GM12875 (cell line): ENCODE data around the gene TWIST2.

Experiments used
- H3K4me3 ChIP-seq: one replicate; pipeline ENCODE4 v1.5.1; 2011; ENCODE audit warnings: low read depth, low read length, control low read depth
- TF ChIP-seq, protein P1 (sequence below): IDR thresholded peaks from 2 replicates; pipeline ENCODE4 v1.5.1; 2011; ENCODE audit warnings: low read depth, mild to moderate bottlenecking, control low read depth, inconsistent platforms, low read length, moderate library complexity, borderline replicate concordance; ENCODE audit not compliant: insufficient read depth

The TWIST2 gene

GRCh38 chr2:238913931-238914647 is 66.2 kb downstream of the TWIST2 start:
- H3K4me3 ChIP-seq = no peak overlapping the region
- TF ChIP-seq, protein P1, sequence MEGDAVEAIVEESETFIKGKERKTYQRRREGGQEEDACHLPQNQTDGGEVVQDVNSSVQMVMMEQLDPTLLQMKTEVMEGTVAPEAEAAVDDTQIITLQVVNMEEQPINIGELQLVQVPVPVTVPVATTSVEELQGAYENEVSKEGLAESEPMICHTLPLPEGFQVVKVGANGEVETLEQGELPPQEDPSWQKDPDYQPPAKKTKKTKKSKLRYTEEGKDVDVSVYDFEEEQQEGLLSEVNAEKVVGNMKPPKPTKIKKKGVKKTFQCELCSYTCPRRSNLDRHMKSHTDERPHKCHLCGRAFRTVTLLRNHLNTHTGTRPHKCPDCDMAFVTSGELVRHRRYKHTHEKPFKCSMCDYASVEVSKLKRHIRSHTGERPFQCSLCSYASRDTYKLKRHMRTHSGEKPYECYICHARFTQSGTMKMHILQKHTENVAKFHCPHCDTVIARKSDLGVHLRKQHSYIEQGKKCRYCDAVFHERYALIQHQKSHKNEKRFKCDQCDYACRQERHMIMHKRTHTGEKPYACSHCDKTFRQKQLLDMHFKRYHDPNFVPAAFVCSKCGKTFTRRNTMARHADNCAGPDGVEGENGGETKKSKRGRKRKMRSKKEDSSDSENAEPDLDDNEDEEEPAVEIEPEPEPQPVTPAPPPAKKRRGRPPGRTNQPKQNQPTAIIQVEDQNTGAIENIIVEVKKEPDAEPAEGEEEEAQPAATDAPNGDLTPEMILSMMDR = no peak

DNA sequence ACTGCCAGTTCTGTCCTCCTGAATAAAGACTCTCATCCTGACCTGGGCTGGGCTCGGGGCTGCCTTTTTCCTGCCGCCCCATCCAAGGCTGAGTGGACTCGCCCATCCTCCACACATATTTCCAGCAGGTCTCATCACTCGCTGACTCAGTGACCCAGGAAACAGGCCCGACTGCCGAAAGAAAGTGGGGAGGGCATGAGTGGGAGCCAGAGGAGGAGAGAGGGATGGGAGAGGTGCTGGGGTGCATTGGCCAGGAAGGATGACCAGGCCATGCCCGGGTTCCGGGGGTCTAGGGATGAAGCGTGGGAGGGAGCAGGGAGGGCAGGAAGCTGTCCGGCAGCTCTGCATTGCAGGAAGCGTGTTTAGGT is 66.7 kb downstream of the TWIST2 start:
- no peak overlapping the region for H3K4me3 ChIP-seq
- TF ChIP-seq, protein P1 = no peak

DNA sequence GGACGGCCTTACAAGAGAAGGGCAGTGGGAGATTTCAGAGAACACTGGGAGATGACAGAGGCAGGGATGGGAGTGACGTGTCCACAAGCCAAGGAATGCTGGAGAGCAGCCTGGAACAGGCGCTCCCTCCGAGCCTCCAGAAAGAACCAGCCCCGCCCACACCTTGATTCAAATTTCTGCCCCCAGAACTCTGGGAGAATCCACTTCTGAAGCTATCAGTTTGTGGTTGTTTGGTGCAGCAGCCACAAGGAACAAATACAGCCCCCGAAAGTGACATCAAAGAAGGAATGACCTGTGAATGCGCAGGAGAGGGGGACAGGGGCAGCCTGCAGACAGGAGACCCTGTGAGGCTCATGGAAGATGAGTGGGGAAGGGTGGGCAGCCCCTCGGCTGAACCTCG is 67.3 kb downstream of the TWIST2 start:
- TF ChIP-seq, protein P1 = no peak
- H3K4me3 ChIP-seq = no peak overlapping the region

DNA sequence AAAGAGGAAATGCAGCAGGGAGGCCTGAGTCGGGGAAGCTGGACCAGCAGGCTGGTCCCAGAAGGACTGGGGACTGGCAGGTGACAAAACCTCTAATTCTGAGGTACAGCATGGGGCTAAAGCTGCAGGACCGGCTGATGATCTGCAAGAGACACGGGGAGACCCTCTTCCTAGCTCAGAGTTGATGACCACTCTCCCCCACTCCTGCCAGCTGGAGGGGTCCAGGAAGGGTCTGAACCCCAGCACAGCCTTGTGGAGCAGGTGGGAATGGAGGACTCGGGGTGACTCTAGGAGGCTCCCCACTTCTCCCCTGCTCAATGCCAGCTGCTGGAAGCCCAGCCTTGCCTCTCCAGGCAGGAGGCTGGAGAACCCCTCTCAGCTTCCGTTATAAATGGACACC is 67.7 kb downstream of the TWIST2 start:
- H3K4me3 ChIP-seq = no peak overlapping the region
- TF ChIP-seq, protein P1 = no peak

GRCh38 chr2:238916176-238916874 is 68.4 kb downstream of the TWIST2 start:
- TF ChIP-seq, protein P1 = no peak
- H3K4me3 ChIP-seq = no peak overlapping the region

GRCh38 chr2:238916875-238917590 is 69.1 kb downstream of the TWIST2 start:
- H3K4me3 ChIP-seq = no peak overlapping the region
- TF ChIP-seq, protein P1 = no peak

DNA sequence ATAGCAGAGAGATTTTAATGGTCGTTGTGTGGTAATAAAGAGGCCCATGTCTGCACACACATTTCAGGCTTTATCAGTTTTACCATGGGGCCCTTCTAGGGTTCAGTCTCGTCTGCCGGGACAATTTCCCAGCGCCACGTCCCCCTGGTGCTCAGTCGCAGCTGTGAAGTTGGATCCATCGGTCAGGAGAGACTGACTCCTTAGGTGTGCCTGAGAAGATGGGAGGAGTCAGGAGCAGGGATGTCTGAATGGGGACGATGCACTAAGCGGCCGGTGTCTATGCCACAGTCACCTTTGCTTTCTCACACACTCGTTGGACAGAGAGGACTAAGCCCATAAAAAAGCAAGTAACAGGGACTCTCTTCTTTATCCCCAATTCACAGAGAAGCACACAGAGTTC is 71.4 kb downstream of the TWIST2 start:
- H3K4me3 ChIP-seq = no peak overlapping the region
- TF ChIP-seq, protein P1 = no peak
